B cell (primary cell): ENCODE data around the gene RFX3. TPM values are rescaled to one million over a fixed set of nuclear protein-coding genes. Genes with fewer than 3 reads are reported as not detected.
A peak's percentile ranks its signal among the peaks of the same experiment; 100 is the strongest.

Source experiments
- ATAC-seq: fragments of 200-7000 bp; cut with Tn5 transposase; one replicate; pipeline ENCODE4 v1.10.0; 2021; ENCODE audit warnings: low read depth, mild to moderate bottlenecking, moderate number of reproducible peaks, moderate library complexity
- CTCF ChIA-PET: fragments of 350-600 bp; sonication (Branson Sonifier 250); formaldehyde crosslinking; loops from one replicate; lab custom pipeline; 2021; ENCODE audit warnings: antibody characterized with exemption, inconsistent platforms; lab: Charles Lee
- POLR2A ChIA-PET: fragments of 350-600 bp; sonication (Branson Sonifier 250); formaldehyde crosslinking; loops from one replicate; lab custom pipeline; 2021; ENCODE audit warnings: antibody characterized with exemption; lab: Charles Lee
- DNase-seq: peaks from one replicate; pipeline ENCODE4 v3.0.0; 2013
- H2AFZ ChIP-seq: 2 replicates; pipeline ENCODE4 v1.6.1; 2012; ENCODE audit warnings: mild to moderate bottlenecking, low read depth, low read length; ENCODE audit not compliant: insufficient read depth, poor library complexity, severe bottlenecking
- H3K27ac ChIP-seq, 2 donors: 1 replicate in 1 of 2; 2 replicates in 1 of 2; pipeline ENCODE4 v1.5.1; 2012 to 2013; ENCODE audit warnings: low read length in 2 of 2, mild to moderate bottlenecking in 2 of 2, moderate library complexity in 1 of 2
- H3K27me3 ChIP-seq, 4 experiments: fragments of 200-600 bp in 1 of 4; sonication (generic) in 1 of 4; replicated peaks in 1 of 4; 1 replicate in 2 of 4; 2 replicates in 2 of 4; pipeline versions ENCODE4 v1.6.1 to v1.7.0; 2013 to 2016; ENCODE audit warnings: low read length in 3 of 4, mild to moderate bottlenecking in 2 of 4, mixed read lengths in 1 of 4, moderate library complexity in 1 of 4; ENCODE audit not compliant: insufficient read depth in 4 of 4, control insufficient read depth in 3 of 4; ENCODE audit errors: control extremely low read depth in 1 of 4
- H3K36me3 ChIP-seq, 2 experiments: replicated peaks in 1 of 2; 1 replicate in 1 of 2; 2 replicates in 1 of 2; pipeline versions ENCODE4 v1.6.1 to v1.7.1; 2013; ENCODE audit warnings: low read length in 1 of 2; ENCODE audit not compliant: insufficient read depth in 2 of 2, control insufficient read depth in 1 of 2; ENCODE audit errors: control extremely low read depth in 1 of 2, extremely low read depth in 1 of 2
- H3K4me1 ChIP-seq, 2 donors: fragments of 200-600 bp in 1 of 2; sonication (generic) in 1 of 2; 1 replicate in 1 of 2; 2 replicates in 1 of 2; pipeline versions ENCODE4 v1.5.1 to v1.6.1; 2013 to 2017; ENCODE audit warnings: low read length in 2 of 2; ENCODE audit not compliant: control insufficient read depth in 2 of 2, insufficient read depth in 2 of 2
- H3K4me2 ChIP-seq: replicated peaks from 2 replicates; pipeline ENCODE3; 2012; ENCODE audit warnings: mild to moderate bottlenecking, low read depth, low read length; ENCODE audit not compliant: poor library complexity, severe bottlenecking
- H3K4me3 ChIP-seq, 5 experiments: fragments of 200-600 bp in 1 of 5; sonication (generic) in 1 of 5; 1 replicate in 3 of 5; 2 replicates in 2 of 5; pipeline versions ENCODE4 v1.5.1 to v1.7.0; 2011 to 2016; ENCODE audit warnings: low read length in 4 of 5, mild to moderate bottlenecking in 4 of 5, low read depth in 2 of 5, control low read depth in 1 of 5, moderate library complexity in 1 of 5; ENCODE audit not compliant: insufficient read depth in 1 of 5; ENCODE audit errors: control extremely low read depth in 1 of 5, extremely low read depth in 1 of 5
- H3K79me2 ChIP-seq: fragments of 200-600 bp; sonication (generic); one replicate; pipeline ENCODE4 v1.6.0; 2016; ENCODE audit warnings: low read length; ENCODE audit not compliant: control insufficient read depth, insufficient read depth
- H3K9ac ChIP-seq: fragments of 200-600 bp; sonication (generic); 2 replicates; pipeline ENCODE4 v1.6.1; 2017; ENCODE audit warnings: mild to moderate bottlenecking, low read length, moderate library complexity
- H3K9me3 ChIP-seq, 3 donors: one replicate each; pipeline versions ENCODE4 v1.6.1 to v1.7.1; 2013; ENCODE audit warnings: low read length in 2 of 3; ENCODE audit not compliant: control insufficient read depth in 2 of 3, insufficient read depth in 1 of 3; ENCODE audit errors: control extremely low read depth in 1 of 3
- H4K20me1 ChIP-seq: 2 replicates; pipeline ENCODE4 v1.6.0; 2012; ENCODE audit warnings: mild to moderate bottlenecking, low read length; ENCODE audit not compliant: insufficient read depth, control insufficient read depth, poor library complexity, severe bottlenecking
- H3K27ac Mint-ChIP-seq: one replicate; pipeline ENCODE4 v1.8.0; 2021; ENCODE audit warnings: mixed read lengths
- H3K27me3 Mint-ChIP-seq: one replicate; pipeline ENCODE4 v1.8.0; 2021; ENCODE audit warnings: mixed read lengths
- H3K4me1 Mint-ChIP-seq: one replicate; pipeline ENCODE4 v1.8.0; 2021; ENCODE audit warnings: mixed read lengths
- H3K4me3 Mint-ChIP-seq: one replicate; pipeline ENCODE4 v1.8.0; 2021; ENCODE audit warnings: mixed read lengths
- H3K9me3 Mint-ChIP-seq: one replicate; pipeline ENCODE4 v1.8.0; 2022; ENCODE audit warnings: mixed read lengths; ENCODE audit not compliant: insufficient read depth
- EZH2 ChIP-seq: IDR thresholded peaks from 2 replicates; pipeline ENCODE4 v1.6.1; 2012; ENCODE audit warnings: borderline replicate concordance, low read depth, mild to moderate bottlenecking, moderate library complexity, low read length; ENCODE audit not compliant: insufficient read depth, poor library complexity, severe bottlenecking
- WGBS: methylation state at CpG from one replicate; pipeline ENCODE4 v1.1.5; 2013; ENCODE audit warnings: missing lambda C conversion rate; ENCODE audit not compliant: insufficient coverage; 5-methylcytosine and 5-hydroxymethylcytosine counted together
- intact Hi-C: fragments of 100-400 bp; cut with micrococcal nuclease; formaldehyde crosslinking; loops from one replicate; pipeline ENCODE4 v1.10.0; 2022
- polyA plus RNA-seq: library from polyadenylated mRNA; depleted of rRNA; stranded (reverse); fragments of >200 nt; gene quantifications from 2 replicates; pipeline ENCODE4 v1.2.3, GENCODE V29; 2012
- total RNA-seq, 2 donors: library from RNA; stranded (reverse); fragments of 120-200 nt in 1 of 2; gene quantifications; 1 replicate in 1 of 2; 2 replicates in 1 of 2; pipeline versions ENCODE4 v1.2.3 to v1.2.4, GENCODE V29; 2013 to 2022
- TF ChIP-seq, protein P1 (sequence below): fragments of 200-600 bp; IDR thresholded peaks from one replicate; pipeline ENCODE4 v1.8.0; 2022; ENCODE audit warnings: antibody characterized with exemption, mild to moderate bottlenecking

RFX3 gene
- total and polyA plus RNA-seq, 2 donors (not counting 1 experiment from before 2014, with no cell fraction given), result 6.1 to 39.1 TPM

DNA sequence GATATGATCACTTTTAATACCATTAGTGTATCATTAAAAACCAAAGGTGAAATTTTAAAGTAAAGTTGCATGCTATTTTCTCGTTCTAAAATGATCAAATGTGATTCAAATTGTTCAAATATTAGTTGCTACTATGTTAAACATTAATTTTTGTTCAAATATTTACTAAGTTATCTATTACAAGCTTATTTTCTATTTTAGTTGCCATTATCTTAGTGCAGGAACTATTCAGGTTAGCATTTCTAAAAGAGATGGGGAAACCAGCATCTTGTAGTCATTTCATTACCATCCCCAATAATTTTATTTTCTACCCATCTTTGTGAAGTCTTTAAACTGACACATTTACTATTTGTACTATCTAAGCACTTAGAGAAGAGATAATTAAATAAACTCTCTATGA is 166.0 kb downstream of the RFX3 start:
- Histone ChIP-seq H2AFZ (no peak overlapping the region), H3K9ac (no peak overlapping the region), H4K20me1 (no peaks in the 10 kb centered on the region), H3K27ac (no peak overlapping the region), H3K4me1 (peaks cover 3 to 5% of the 10 kb centered on the region in 2 donors), H3K27me3 (no peaks in the 10 kb centered on the region), H3K4me2 (no peak overlapping the region), H3K4me3 (no peak overlapping the region), H3K9me3 (peaks cover 0 to 2% (median 0%) of the 10 kb centered on the region in 3 donors), H3K36me3 (no peaks in the 10 kb centered on the region), H3K79me2 (peaks cover 4% of the 10 kb centered on the region)
- H3K4me1 Mint-ChIP-seq, result peaks cover 11% of the 10 kb centered on the region
- DNase-seq (no peak), ATAC-seq (no peak)
- ChIA-PET CTCF (no interaction called here), POLR2A (no interaction called here)
- H3K27me3 Mint-ChIP-seq, result no peaks in the 10 kb centered on the region
- TF ChIP-seq, protein P1, sequence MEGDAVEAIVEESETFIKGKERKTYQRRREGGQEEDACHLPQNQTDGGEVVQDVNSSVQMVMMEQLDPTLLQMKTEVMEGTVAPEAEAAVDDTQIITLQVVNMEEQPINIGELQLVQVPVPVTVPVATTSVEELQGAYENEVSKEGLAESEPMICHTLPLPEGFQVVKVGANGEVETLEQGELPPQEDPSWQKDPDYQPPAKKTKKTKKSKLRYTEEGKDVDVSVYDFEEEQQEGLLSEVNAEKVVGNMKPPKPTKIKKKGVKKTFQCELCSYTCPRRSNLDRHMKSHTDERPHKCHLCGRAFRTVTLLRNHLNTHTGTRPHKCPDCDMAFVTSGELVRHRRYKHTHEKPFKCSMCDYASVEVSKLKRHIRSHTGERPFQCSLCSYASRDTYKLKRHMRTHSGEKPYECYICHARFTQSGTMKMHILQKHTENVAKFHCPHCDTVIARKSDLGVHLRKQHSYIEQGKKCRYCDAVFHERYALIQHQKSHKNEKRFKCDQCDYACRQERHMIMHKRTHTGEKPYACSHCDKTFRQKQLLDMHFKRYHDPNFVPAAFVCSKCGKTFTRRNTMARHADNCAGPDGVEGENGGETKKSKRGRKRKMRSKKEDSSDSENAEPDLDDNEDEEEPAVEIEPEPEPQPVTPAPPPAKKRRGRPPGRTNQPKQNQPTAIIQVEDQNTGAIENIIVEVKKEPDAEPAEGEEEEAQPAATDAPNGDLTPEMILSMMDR, result no peak
- no peak for TF ChIP-seq EZH2
- H3K27ac Mint-ChIP-seq, result no peak overlapping the region
- H3K4me3 Mint-ChIP-seq, result no peak overlapping the region
- peaks cover 2% of the 10 kb centered on the region for H3K9me3 Mint-ChIP-seq
- intact Hi-C loops, result no loop called here
- no CpG with 5 or more reads among the region's 1 CpG for WGBS

DNA sequence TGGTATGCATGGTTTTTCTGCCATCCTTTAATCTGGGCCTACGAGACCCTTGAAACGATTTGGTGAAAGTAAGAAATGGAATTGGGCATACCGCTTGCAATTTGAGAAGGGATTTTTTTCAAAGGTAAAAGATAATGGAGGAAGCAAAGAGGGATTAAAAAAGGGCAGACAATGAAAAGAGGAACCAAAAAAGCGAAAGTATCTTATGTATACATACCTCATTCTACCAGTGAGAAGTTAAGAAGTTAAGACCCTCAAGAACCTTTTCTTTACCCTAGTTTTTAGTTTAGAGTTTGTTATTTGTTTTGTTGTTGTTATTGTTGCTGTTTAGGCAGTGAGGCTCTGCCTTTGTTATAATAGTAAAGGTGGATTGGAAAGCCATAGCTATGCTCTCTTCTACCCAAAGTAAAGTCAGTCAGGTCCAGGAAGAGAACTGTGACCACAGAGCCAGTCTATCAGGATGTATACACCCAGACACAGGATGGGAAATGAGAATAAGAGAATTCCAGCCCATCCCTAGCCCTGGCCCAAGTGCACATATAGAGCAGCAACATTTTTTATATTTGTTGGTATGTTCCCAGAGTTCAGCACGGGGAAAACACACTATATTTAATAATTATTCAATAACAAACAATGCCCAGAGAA is 166.6 kb downstream of the RFX3 start:
- ChIA-PET POLR2A (no interaction called here), CTCF (no interaction called here)
- peaks cover 2% of the 10 kb centered on the region for H3K9me3 Mint-ChIP-seq
- no peak for TF ChIP-seq EZH2
- TF ChIP-seq, protein P1, result no peak
- H3K27ac ChIP-seq, result peak overlapping the region in 1 of 2 donors; percentile 63
- ATAC-seq (no peak), DNase-seq (no peak)
- H3K4me2 ChIP-seq, result peak overlapping the region; percentile 58
- intact Hi-C loops, result no loop called here
- H2AFZ ChIP-seq, result no peak overlapping the region
- no peaks in the 10 kb centered on the region for H3K36me3 ChIP-seq
- H3K27me3 ChIP-seq, result no peaks in the 10 kb centered on the region
- peaks cover 0 to 6% (median under 1%) of the 10 kb centered on the region in 3 donors for H3K9me3 ChIP-seq
- peak overlapping the region in 1 of 5 experiments; percentile 9 for H3K4me3 ChIP-seq
- H3K79me2 ChIP-seq, result peaks cover 4% of the 10 kb centered on the region
- no CpG with 5 or more reads among the region's 5 CpGs for WGBS
- H3K27me3 Mint-ChIP-seq, result no peaks in the 10 kb centered on the region
- peak overlapping the region; percentile 46 for H3K4me3 Mint-ChIP-seq
- H3K9ac ChIP-seq, result peak overlapping the region; percentile 20
- H4K20me1 ChIP-seq, result no peaks in the 10 kb centered on the region
- peaks cover 13% of the 10 kb centered on the region for H3K4me1 Mint-ChIP-seq
- peaks cover 3 to 5% of the 10 kb centered on the region in 2 donors for H3K4me1 ChIP-seq
- H3K27ac Mint-ChIP-seq, result peak overlapping the region; percentile 73
